HG03025 (cell line): ENCODE results near the gene ARID3C.

Experiments
- ATAC-seq: cut with Tn5 transposase; IDR thresholded peaks from one replicate; pipeline ENCODE4 v1.9.1; 2021; ENCODE audit warnings: mild to moderate bottlenecking, moderate library complexity; ENCODE audit not compliant: unreplicated experiment, low FRiP score

ARID3C gene

GRCh38 chr9:34579808-34580163, 49.1 kb downstream of the ARID3C start:
- no peak for ATAC-seq

GRCh38 chr9:34579104-34579807, 49.6 kb downstream of the ARID3C start:
- ATAC-seq, result no peak

GRCh38 chr9:34578241-34579103, 50.4 kb downstream of the ARID3C start:
- ATAC-seq, result no peak

- ATAC-seq, result no peak
Measured at GRCh38 chr9:34577400-34578240, 51.2 kb downstream of the ARID3C start.

- no peak for ATAC-seq
Measured at GRCh38 chr9:34576597-34577399, 52.1 kb downstream of the ARID3C start.

GRCh38 chr9:34575862-34576596, 52.8 kb downstream of the ARID3C start:
- no peak for ATAC-seq

GRCh38 chr9:34575241-34575640, 53.6 kb downstream of the ARID3C start:
- ATAC-seq, result no peak

GRCh38 chr9:34574571-34574970, 54.3 kb downstream of the ARID3C start:
- no peak for ATAC-seq

GRCh38 chr9:34573599-34574325, 55.1 kb downstream of the ARID3C start:
- ATAC-seq, result no peak

GRCh38 chr9:34572628-34573027, 56.2 kb downstream of the ARID3C start:
- no peak for ATAC-seq

GRCh38 chr9:34572092-34572491, 56.8 kb downstream of the ARID3C start:
- no peak for ATAC-seq

- no peak for ATAC-seq
Measured at GRCh38 chr9:34571481-34571810, 57.4 kb downstream of the ARID3C start.
